Peyer's patch (tissue), 4 donors: ENCODE results near the gene CDC42EP3.

ENCODE experiments used
- POLR2A ChIP-seq, 2 donors: fragments of 450-650 bp; IDR thresholded peaks; one replicate each; pipeline ENCODE4 v1.5.1; 2017; ENCODE audit warnings: antibody characterized with exemption in 2 of 2, mild to moderate bottlenecking in 2 of 2, moderate library complexity in 2 of 2
- TF ChIP-seq, protein P1 (sequence below), 6 experiments: fragments of 450-650 bp in 4 of 6; fragments of 200-600 bp in 2 of 6; sonication (generic) in 1 of 6; IDR thresholded peaks; one replicate each; pipeline ENCODE4 v1.5.1; 2017 to 2019; ENCODE audit warnings: antibody characterized with exemption in 6 of 6, mild to moderate bottlenecking in 3 of 6, moderate library complexity in 1 of 6

DNA sequence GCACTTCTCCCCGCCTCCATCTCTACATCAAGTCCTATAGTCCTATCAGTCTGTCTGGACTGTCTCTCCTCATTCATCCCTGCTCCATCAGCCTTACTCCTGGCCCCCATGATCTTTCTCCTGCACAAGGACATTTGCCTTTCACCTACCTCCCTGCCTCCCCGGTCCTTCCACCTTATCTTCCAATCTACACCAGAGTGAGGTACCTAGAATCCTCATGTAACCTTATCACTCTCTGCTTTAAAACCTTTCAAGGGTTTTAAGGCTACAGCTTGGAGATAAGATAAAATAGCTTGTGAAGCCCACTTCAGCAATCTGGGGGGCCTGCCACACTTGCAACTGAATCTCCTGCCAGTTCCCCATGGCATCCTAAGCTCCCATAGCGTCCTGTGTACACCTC lies 12.8 kb downstream of the CDC42EP3 start:
- TF ChIP-seq, protein P1, sequence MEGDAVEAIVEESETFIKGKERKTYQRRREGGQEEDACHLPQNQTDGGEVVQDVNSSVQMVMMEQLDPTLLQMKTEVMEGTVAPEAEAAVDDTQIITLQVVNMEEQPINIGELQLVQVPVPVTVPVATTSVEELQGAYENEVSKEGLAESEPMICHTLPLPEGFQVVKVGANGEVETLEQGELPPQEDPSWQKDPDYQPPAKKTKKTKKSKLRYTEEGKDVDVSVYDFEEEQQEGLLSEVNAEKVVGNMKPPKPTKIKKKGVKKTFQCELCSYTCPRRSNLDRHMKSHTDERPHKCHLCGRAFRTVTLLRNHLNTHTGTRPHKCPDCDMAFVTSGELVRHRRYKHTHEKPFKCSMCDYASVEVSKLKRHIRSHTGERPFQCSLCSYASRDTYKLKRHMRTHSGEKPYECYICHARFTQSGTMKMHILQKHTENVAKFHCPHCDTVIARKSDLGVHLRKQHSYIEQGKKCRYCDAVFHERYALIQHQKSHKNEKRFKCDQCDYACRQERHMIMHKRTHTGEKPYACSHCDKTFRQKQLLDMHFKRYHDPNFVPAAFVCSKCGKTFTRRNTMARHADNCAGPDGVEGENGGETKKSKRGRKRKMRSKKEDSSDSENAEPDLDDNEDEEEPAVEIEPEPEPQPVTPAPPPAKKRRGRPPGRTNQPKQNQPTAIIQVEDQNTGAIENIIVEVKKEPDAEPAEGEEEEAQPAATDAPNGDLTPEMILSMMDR (IDR thresholded peaks at IDR 0.05): no peak
- TF ChIP-seq POLR2A (IDR thresholded peaks at IDR 0.05): no peak
